Measurements from ENCODE around the gene UBALD2.

DNA sequence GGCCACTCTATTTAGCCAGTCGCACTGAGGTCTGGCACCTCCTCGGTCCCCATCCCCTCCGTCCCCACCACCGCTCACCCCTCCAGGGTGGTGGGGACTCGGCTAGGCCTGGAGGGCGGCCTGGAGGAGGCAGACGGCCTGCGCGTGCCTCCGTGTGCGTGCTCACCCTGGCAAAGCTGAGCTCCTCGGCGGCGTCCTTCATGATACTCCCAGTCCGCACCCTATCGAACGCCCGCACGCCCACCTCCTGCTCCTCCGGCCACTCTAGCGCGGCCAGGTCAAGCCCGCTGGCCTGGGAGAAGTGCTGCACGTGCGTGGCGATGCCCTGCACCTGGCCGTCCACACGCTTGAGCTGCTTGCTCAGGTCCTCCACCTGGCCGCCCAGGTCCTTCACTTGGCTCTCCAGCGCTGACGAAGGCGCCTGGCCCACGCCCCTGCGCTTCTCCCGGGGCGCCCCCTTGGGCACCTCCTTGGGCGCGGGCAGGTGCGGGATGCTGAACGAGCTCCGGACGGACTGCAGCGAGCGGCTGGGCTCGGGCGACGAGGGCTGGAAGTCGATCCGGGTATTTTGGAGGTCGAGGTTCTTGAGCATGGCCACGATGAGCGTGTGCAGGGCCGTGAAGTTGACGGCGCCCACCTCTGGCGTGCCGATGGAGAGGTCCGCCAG is 42.3 kb downstream of the UBALD2 start:
- no peak for TF ChIP-seq POLR2AphosphoS5 (IDR thresholded peaks at IDR 0.05; ENCODE audit: borderline replicate concordance, low read depth, low read length)
- no peak for TF ChIP-seq EZH2 (IDR thresholded peaks at IDR 0.05)
- no peak for TF ChIP-seq FOXP2 (optimal IDR thresholded peaks at IDR 0.05; ENCODE audit: control extremely low read depth, extremely low read length, insufficient read depth)
